Mesendoderm (in vitro differentiated cells): ENCODE results near the gene GPR17.

Experiments
- DNase-seq: peaks from one replicate; pipeline ENCODE4 v3.0.0; 2013
- H2AK5ac ChIP-seq: 2 replicates; pipeline ENCODE4 v1.6.1; 2013; ENCODE audit warnings: low read length, inconsistent platforms
- H2BK120ac ChIP-seq: 2 replicates; pipeline ENCODE4 v1.6.1; 2013; ENCODE audit warnings: low read depth, mild to moderate bottlenecking, low read length, moderate library complexity, mixed read lengths
- H2BK15ac ChIP-seq: replicated peaks from 2 replicates; pipeline ENCODE4 v1.6.1; 2013; ENCODE audit warnings: low read depth, mild to moderate bottlenecking, moderate library complexity
- H2BK5ac ChIP-seq: 2 replicates; pipeline ENCODE4 v1.6.1; 2013; ENCODE audit warnings: low read length, inconsistent platforms
- H3K18ac ChIP-seq: 2 replicates; pipeline ENCODE4 v1.6.1; 2013; ENCODE audit warnings: mild to moderate bottlenecking, low read length, mixed read lengths
- H3K23ac ChIP-seq: one replicate; pipeline ENCODE4 v1.6.1; 2013; ENCODE audit warnings: low read length
- H3K27ac ChIP-seq: 2 replicates; pipeline ENCODE4 v1.5.1; 2013; ENCODE audit warnings: low read depth, mild to moderate bottlenecking, inconsistent platforms, low read length, moderate library complexity
- H3K27me3 ChIP-seq: 2 replicates; pipeline ENCODE4 v1.6.1; 2013; ENCODE audit warnings: low read length, control low read depth, mild to moderate bottlenecking, inconsistent platforms; ENCODE audit not compliant: insufficient read depth, poor library complexity
- H3K36me3 ChIP-seq: 2 replicates; pipeline ENCODE4 v1.6.1; 2013; ENCODE audit warnings: low read length, inconsistent platforms; ENCODE audit not compliant: control insufficient read depth, insufficient read depth
- H3K4ac ChIP-seq: one replicate; pipeline ENCODE4 v1.6.1; 2013; ENCODE audit warnings: low read depth, mild to moderate bottlenecking, low read length, moderate library complexity
- H3K4me1 ChIP-seq: 2 replicates; pipeline ENCODE4 v1.6.1; 2013; ENCODE audit warnings: low read depth, low read length, inconsistent platforms; ENCODE audit not compliant: control insufficient read depth
- H3K4me2 ChIP-seq: 2 replicates; pipeline ENCODE4 v1.6.1; 2013; ENCODE audit warnings: low read length
- H3K4me3 ChIP-seq: 2 replicates; pipeline ENCODE4 v1.5.1; 2013; ENCODE audit warnings: mild to moderate bottlenecking, low read length
- H3K56ac ChIP-seq: one replicate; pipeline ENCODE4 v1.6.1; 2013; ENCODE audit warnings: low read length
- H3K79me1 ChIP-seq: 2 replicates; pipeline ENCODE4 v1.6.1; 2013; ENCODE audit warnings: low read length, inconsistent platforms
- H3K79me2 ChIP-seq: 2 replicates; pipeline ENCODE4 v1.6.1; 2013; ENCODE audit warnings: mild to moderate bottlenecking, low read length; ENCODE audit not compliant: control insufficient read depth, insufficient read depth
- H3K9ac ChIP-seq: 2 replicates; pipeline ENCODE4 v1.6.1; 2013; ENCODE audit warnings: low read length, inconsistent platforms
- H4K5ac ChIP-seq: one replicate; pipeline ENCODE4 v1.6.1; 2013; ENCODE audit warnings: low read length
- H4K8ac ChIP-seq: one replicate; pipeline ENCODE4 v1.6.1; 2013; ENCODE audit warnings: low read depth, mild to moderate bottlenecking, control low read depth, low read length, moderate library complexity
- whole genome bisulfite sequencing: extraction: QIAGEN DNeasy Blood & Tissue Kit; methylation state at CpG from one replicate; pipeline ENCODE4 v1.1.7; 2013; ENCODE audit warnings: low lambda C conversion rate, missing lambda C conversion rate; ENCODE audit not compliant: insufficient coverage; ENCODE audit errors: extremely low coverage; 5-methylcytosine and 5-hydroxymethylcytosine counted together

The GPR17 gene

DNA sequence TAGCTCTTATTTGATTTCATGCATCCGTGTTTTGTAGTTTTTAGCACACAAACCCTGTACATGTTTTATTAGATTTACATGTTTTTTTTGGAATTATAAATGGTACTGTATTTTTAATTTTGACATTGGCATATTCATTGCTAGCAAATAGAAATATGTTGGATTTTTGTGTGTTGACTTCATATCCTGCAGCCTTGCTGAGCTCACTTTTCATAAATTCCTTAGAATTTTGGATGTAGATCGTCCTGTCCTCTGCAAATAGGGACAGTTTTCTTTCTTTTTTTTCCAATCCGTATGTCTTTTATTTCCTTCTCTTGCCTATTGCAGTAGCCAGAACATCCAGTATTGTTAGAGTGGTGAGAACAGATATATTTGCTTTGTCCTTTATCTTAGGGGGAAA is 46.7 kb upstream of the GPR17 start:
- WGBS = no CpG with 5 or more reads among the region's 3 CpGs
- Histone ChIP-seq H3K79me2 (no peaks in the 10 kb centered on the region), H3K27me3 (no peaks in the 10 kb centered on the region), H3K23ac (no peak overlapping the region), H3K18ac (no peak overlapping the region), H3K79me1 (no peaks in the 10 kb centered on the region), H2AK5ac (no peak overlapping the region), H2BK15ac (no peak overlapping the region), H2BK5ac (no peak overlapping the region), H3K56ac (no peak overlapping the region), H2BK120ac (no peak overlapping the region), H4K5ac (no peak overlapping the region), H3K4ac (no peak overlapping the region), H4K8ac (no peak overlapping the region), H3K4me3 (no peak overlapping the region), H3K36me3 (no peaks in the 10 kb centered on the region), H3K27ac (no peak overlapping the region), H3K4me2 (no peak overlapping the region), H3K4me1 (no peaks in the 10 kb centered on the region), H3K9ac (no peak overlapping the region)
- DNase-seq = no peak

DNA sequence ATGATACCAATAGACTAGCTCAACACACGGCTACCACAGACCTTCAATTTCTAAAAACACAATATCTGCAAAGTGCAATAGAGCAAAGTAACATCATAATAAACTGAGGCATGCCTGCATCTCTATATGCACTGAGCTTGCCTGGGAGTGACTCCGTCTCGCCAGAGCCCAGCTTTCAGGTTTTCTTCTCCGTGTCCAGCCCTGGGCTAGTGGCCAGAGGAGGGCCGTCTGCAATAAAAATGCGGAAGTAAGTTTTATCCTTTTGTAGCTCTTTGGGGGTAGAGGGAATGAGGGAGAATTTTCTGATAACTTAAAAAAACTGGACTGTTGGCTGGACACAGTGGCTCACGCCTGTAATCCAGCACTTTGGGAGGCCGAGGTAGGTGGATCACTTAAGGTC is 41.0 kb upstream of the GPR17 start:
- no peak overlapping the region for H3K23ac ChIP-seq
- H3K27me3 ChIP-seq = no peaks in the 10 kb centered on the region
- no peak overlapping the region for H3K4ac ChIP-seq
- H3K36me3 ChIP-seq = no peaks in the 10 kb centered on the region
- H4K5ac ChIP-seq = no peak overlapping the region
- H2BK120ac ChIP-seq = no peak overlapping the region
- no peak for DNase-seq
- no peak overlapping the region for H3K56ac ChIP-seq
- no peak overlapping the region for H2AK5ac ChIP-seq
- no peak overlapping the region for H3K9ac ChIP-seq
- H2BK5ac ChIP-seq = no peak overlapping the region
- H3K18ac ChIP-seq = no peak overlapping the region
- H3K4me3 ChIP-seq = no peak overlapping the region
- no peak overlapping the region for H3K4me2 ChIP-seq
- no peak overlapping the region for H4K8ac ChIP-seq
- no CpG with 5 or more reads among the region's 8 CpGs for WGBS
- H3K4me1 ChIP-seq = no peaks in the 10 kb centered on the region
- H3K79me2 ChIP-seq = no peaks in the 10 kb centered on the region
- H3K27ac ChIP-seq = no peak overlapping the region
- no peaks in the 10 kb centered on the region for H3K79me1 ChIP-seq
- H2BK15ac ChIP-seq = no peak overlapping the region

DNA sequence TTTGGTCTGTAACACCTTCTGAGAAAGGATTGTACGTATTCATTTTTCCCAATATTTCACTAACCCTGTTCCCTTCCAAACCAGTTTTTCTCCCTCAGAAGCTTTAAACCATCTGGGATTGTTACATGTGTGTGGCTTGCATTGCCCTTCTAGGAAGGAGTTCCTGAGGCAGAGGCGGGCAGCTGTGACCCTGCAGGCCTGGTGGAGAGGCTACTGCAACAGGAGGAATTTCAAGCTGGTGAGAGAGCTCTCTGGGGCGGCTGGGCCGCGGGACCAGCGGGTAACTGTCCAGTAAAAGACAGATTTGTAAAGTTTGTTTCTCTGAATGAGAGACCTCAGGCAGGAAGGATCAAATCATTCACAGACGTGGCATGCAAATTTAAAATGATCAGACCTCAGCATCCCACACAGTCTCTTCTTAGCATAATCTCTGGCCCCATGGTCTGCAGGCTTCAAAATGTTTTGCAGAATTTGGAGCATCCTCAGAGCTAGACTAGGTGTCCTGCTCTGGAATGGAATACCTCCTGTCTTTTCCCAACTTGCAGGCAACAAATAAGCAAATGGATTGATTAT is 40.2 kb upstream of the GPR17 start:
- H4K8ac ChIP-seq = no peak overlapping the region
- no peaks in the 10 kb centered on the region for H3K79me1 ChIP-seq
- H3K4ac ChIP-seq = no peak overlapping the region
- H3K36me3 ChIP-seq = no peaks in the 10 kb centered on the region
- no peak overlapping the region for H3K23ac ChIP-seq
- H3K4me2 ChIP-seq = no peak overlapping the region
- no peak overlapping the region for H2BK120ac ChIP-seq
- H3K9ac ChIP-seq = no peak overlapping the region
- H3K27me3 ChIP-seq = no peaks in the 10 kb centered on the region
- H3K4me3 ChIP-seq = no peak overlapping the region
- H3K79me2 ChIP-seq = no peaks in the 10 kb centered on the region
- H2BK5ac ChIP-seq = no peak overlapping the region
- no peak overlapping the region for H3K27ac ChIP-seq
- H4K5ac ChIP-seq = no peak overlapping the region
- H2AK5ac ChIP-seq = no peak overlapping the region
- no peak overlapping the region for H2BK15ac ChIP-seq
- H3K4me1 ChIP-seq = no peaks in the 10 kb centered on the region
- no peak for DNase-seq
- no peak overlapping the region for H3K18ac ChIP-seq
- H3K56ac ChIP-seq = no peak overlapping the region
- no CpG with 5 or more reads among the region's 7 CpGs for WGBS

DNA sequence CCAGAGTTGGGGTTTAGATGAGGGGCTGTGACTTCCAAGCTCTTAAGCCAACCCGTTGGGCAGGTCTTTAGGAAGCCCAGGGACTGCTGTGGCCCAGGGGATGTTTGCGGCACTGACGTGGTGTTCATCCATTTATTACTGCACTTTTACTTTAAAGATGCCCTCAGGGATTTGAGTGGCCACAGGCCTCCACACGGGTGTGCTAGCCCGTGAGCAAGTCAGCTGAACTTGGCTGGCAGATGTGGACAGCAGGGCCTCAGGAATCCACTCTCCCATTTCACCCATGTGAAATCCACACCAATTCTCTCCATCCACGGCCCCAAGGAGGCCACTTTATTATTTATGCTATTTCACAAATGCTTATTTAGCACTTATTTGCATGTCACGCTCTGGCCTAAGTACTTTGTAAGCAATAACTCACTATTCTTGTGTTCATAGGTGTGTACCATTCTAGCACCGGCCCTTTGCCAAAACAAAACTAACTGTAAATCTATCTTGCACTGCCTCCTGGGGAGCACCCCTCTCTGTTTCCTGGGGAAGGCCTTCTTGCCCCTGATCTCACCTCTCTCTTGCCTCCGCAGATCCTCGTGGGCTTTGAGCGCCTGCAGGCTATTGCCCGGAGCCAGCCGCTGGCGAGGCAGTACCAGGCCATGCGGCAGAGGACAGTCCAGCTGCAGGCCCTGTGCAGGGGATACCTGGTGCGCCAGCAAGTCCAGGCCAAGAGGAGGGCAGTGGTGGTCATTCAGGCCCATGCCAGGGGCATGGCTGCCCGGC is 39.1 kb upstream of the GPR17 start:
- Histone ChIP-seq H2BK120ac (no peak overlapping the region), H3K23ac (no peak overlapping the region), H3K79me2 (no peaks in the 10 kb centered on the region), H3K36me3 (no peaks in the 10 kb centered on the region), H2BK5ac (no peak overlapping the region), H4K5ac (no peak overlapping the region), H2BK15ac (no peak overlapping the region), H3K4ac (no peak overlapping the region), H4K8ac (no peak overlapping the region), H3K18ac (no peak overlapping the region), H3K4me2 (no peak overlapping the region), H3K9ac (no peak overlapping the region), H2AK5ac (no peak overlapping the region), H3K27me3 (no peaks in the 10 kb centered on the region), H3K27ac (no peak overlapping the region), H3K4me1 (no peaks in the 10 kb centered on the region), H3K56ac (no peak overlapping the region), H3K79me1 (no peaks in the 10 kb centered on the region), H3K4me3 (no peak overlapping the region)
- DNase-seq = no peak
- WGBS = no CpG with 5 or more reads among the region's 17 CpGs

DNA sequence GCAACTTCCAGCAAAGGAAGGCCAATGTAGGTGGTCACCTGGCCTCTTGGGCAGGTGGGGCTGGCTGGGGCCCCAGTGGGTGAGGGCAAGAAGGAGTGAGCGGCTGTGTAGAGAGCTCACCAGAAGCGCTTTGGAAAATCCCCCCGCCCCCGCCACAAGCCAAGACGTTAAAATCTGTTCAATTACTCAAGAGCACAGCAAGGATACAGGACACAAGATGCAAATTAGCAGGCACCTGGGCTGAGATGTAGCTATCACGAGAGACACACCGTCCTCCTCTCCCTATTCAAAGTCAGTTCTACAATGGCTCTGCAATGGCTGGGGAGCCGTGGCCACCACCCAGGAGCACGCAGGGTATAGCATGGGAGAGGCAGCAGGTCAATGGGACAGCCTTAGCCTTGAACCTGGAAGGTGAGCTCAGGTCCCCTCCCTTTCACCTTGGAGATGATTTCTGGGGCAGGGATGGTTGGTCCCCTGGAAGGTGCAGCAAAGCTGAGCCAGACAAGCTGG is 38.5 kb upstream of the GPR17 start:
- Histone ChIP-seq H4K8ac (no peak overlapping the region), H3K4ac (no peak overlapping the region), H3K23ac (no peak overlapping the region), H3K56ac (no peak overlapping the region), H3K36me3 (no peaks in the 10 kb centered on the region), H2AK5ac (no peak overlapping the region), H3K4me2 (no peak overlapping the region), H4K5ac (no peak overlapping the region), H3K27ac (no peak overlapping the region), H2BK120ac (no peak overlapping the region), H2BK5ac (no peak overlapping the region), H3K9ac (no peak overlapping the region), H3K18ac (no peak overlapping the region), H3K27me3 (no peaks in the 10 kb centered on the region), H3K4me3 (no peak overlapping the region), H3K4me1 (no peaks in the 10 kb centered on the region), H3K79me2 (no peaks in the 10 kb centered on the region), H2BK15ac (no peak overlapping the region), H3K79me1 (no peaks in the 10 kb centered on the region)
- no CpG with 5 or more reads among the region's 9 CpGs for WGBS
- DNase-seq = no peak
